Measurements from ENCODE around the gene GRAMD2A.

The GRAMD2A gene

GRCh38 chr15:72216079-72216478 is 18.5 kb upstream of the GRAMD2A start:
- DNase-seq = no peak

DNA sequence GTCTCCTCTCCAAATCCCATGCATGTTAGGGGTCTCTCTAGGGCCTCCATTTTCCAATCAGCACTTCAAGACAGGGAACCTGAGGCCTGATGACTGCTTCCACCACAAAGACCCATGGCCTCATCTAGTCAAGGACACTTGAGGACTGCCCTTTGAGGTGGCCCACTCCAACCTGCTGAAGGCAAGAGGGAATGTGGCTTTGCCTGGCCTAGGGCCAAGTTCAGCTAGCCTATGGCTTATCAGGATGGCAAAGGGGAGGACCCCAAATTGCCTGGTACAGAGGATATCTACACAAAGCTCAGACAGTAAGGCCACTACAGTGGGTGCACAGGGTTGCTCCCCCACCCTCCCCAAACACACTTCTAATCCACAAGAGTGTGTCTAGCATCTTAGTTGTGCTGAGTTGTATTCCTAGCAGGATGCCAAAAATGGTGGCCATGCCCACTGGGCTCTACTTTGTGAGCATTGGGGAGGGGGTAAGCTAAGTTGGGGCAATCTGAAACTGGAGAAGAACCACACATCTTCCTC is 10.0 kb upstream of the GRAMD2A start:
- DNase-seq = peak; percentile 18

GRCh38 chr15:72206677-72207000 is 9.1 kb upstream of the GRAMD2A start:
- DNase-seq = no peak

GRCh38 chr15:72205896-72206676 is 8.5 kb upstream of the GRAMD2A start:
- DNase-seq = no peak

GRCh38 chr15:72205273-72205672 is 7.7 kb upstream of the GRAMD2A start:
- DNase-seq = no peak

DNA sequence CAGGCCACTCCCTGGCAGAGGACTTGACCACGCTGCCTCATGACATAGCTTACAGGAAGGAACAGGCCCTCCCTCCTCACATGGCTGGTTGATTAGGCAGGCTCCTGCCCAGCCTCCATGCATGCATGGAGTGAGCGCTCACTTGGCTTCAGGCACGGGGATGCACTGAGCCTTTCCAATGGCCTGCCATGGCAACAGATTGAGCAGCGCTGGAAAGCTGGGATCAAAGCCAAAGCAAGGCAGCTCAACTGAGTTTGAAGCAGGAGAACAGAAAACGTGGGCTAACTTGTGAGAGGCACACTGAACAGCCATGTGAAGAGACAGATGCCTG is 5.9 kb upstream of the GRAMD2A start:
- peak; percentile 19 for DNase-seq

DNA sequence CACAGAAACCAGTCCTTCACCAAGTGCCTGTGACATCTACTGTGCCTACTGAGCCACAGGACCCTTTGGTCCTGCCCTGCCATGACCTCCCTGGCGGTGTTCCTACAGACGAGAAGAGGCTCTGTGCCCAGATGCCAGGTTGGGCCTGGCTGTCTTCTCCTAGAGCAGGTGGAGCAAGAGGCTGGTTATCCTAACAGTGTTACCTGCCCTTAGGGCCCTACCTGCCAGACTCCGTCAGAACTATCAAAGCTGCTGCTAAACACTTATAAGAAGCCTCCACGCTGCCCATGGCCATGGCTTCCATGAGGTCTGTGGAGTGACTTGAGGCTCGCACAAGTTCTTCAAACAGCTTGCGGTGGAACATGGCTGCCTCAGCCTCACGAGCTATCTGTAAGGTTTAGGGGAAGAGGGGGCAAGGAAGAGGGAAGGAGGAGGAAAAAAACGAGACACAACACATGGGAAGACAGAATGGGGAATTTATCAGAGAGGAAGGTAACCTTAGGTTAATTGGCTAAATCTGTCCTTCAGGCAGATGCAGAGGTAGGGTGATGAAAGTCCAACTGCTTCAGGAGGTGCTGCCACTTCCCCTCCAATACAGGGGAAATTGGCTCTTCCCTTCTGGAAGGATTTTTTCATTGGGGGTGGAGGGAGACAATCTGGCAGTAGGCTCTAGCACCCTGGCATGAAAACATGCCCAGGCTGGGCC is 5.4 kb upstream of the GRAMD2A start:
- no peak for DNase-seq

DNA sequence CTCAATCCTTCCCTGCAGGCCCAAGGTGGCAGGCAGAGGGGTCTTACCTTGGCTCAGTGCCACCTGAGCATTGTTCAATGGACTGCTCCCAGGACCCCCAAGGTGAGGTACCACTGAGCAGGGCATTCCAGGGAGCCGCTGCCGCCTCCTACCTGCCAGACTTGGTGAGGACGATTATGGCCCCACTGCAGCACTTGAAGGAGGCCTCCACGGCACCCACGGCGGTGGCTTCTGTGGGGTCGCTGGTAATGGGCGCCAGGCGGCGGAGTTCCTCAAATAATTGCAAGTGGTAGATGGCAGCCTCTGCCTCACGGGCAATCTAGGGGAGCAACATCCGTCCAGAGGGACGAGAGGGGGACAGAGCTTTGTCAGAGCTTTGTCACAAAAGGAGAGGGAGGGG is 4.7 kb upstream of the GRAMD2A start:
- DNase-seq = no peak

- peak; percentile 36 for DNase-seq
Measured at GRCh38 chr15:72201391-72201921, 3.9 kb upstream of the GRAMD2A start.

GRCh38 chr15:72200395-72201237 is 3.0 kb upstream of the GRAMD2A start:
- peak; percentile 38 for DNase-seq

DNA sequence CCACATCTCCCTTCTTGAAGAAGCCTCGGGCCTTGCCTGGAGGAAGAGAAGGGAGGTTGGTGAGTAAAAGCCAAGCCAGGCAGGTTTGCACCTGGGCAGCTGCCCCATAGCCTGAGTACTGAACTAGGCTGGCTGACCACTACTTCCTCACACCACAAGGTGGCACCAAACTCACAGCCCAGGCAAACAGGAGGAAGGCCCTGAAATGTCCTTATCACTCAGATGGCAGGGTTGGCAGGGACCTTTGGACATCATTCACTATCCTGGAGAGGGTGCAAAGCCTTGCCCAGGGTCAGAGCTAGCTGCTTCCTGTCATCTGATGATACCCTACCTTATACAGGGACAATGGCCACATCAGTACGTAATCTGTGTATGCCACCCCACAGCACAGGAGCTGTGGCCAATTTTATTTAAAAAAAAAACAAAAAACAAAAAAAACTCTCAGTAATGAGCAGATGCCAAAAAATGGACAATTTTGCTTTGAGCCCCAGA is 2.2 kb upstream of the GRAMD2A start:
- peak; percentile 95 for DNase-seq

DNA sequence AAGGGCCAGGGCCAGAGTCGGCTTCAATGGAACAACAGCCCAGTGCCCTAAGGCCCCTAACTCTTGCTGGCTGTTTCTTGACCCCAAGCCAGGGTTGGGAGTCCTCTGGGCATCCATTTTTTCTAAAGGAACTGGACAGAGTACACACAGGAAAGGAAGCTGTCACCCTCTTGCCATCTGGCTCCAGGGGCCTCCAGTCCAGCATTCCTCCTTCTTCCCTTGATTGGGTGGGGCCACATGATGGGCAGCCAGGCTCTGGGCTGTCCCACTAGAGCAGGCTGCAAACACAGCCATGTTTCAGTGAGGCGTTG is 1.6 kb upstream of the GRAMD2A start:
- no peak for DNase-seq

DNA sequence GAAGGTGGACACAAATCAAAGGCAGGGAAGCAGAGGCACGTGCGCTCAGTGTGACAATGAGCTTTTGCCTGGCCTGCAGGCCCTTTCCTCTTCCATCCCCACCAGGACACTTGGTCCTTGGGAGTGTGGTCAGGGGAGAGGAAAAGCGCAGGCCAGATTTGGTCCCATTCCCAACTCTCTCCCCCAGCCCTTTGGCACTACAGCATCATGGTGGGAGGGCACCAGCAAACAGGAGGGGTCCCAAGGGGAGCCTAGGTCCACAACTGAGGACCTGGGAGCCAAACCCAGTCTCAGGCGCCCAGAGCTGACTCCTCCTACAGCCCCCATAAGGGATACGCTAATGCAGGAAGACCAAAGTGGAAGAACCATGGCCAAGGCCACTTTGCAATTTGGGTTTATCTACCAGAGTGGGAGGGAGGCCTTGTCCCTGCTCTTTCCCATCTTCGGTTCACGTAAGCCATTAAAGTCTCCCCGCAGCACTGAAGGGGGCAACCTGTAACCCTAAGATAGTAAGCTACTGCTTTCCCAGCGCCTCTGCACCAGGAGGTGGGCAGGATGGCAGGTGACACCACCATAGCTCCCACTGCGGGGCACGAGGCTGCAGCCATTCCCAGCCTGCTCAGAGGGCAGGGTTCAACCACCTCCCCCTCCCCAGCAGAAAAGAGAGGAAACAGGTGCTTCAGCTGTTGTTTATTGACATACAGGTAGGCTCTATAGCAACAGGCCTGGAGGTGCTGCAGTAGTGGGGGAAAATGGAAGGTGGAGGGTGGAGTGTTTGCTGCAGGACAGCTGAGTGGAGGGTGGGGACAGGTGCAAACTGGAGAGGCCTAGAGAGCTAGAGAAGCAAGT is 993 bp upstream of the GRAMD2A start:
- peak; percentile 97 for DNase-seq

DNA sequence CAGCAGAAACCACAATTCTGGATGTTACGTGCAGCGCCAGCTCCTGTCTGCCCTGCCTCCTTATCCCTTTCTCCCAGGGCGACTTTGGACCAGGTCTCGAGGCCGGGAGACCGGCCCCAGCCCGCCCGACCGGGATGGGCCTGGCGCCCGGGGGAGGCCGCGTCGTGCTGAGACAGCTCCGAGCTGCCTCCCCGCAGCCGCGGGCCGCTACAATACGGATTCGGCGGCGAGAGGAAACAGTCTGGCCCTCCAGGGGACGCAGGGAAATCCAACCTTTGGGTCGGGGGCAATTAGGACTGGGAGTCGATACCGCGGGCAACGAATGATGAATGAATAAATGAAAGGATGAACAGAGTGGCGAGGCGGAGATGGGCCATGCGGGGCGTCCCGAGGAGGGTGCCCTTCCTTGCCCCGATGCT is 537 bp downstream of the GRAMD2A start:
- DNase-seq = peak; percentile 51

- peak; percentile 40 for DNase-seq
Measured at GRCh38 chr15:72196409-72197040, 1.1 kb downstream of the GRAMD2A start.

DNA sequence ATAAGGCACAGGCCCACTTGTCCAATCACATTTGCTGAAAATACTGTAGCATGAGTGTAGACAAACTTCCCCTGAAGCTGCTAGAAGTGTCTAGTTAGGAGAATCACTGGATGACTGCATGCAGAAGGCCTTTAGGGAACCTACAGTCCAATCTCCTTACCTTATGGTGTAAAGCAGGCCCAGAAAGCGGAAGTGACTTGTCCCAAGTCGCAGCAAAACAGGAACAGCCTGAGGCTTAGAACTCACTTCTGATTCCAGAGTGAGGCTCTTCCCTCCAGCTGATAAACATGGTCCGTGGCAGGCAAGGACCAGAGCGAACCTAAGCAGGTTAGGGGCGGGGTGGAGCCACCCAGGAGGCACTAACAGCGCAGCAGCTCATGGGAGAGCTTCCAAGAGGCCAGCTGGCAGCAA is 2.5 kb downstream of the GRAMD2A start:
- no peak for DNase-seq

- no peak for DNase-seq
Measured at GRCh38 chr15:72193836-72194396, 3.7 kb downstream of the GRAMD2A start.

- DNase-seq = no peak
Measured at GRCh38 chr15:72192416-72192815, 5.2 kb downstream of the GRAMD2A start.

GRCh38 chr15:72189250-72189902 is 8.2 kb downstream of the GRAMD2A start:
- DNase-seq = no peak

DNA sequence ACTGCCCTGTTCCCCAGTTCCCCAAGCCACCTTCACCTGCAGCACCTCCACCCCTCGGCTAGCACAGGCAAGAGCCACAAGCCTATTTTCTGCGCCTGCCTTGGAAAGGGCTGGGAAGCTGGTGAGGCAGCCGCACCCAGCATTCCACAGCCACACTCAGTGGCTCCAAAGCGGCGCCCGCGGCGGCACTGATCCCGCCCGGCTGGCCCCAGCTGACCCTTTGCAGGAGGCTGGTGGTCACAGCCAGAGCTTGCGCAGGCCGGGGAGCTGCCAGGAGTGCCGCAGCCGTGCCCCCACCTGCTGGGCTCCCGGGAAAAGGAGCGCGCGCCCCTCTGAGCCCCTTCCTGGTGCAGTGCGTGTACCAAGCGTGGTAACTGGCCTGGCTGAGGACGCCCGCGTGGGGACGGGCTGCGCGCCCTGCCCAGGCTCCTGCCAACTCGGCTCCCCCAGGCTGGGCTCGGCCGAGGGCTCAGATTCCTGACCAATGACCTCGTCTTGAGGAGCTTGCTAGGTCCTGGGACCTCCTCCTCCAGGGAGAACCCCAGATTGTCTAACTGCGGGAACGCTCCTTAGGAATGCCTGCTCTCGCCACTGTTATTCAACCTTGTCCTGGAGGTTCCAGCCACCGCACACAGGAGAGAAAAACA is 13.3 kb downstream of the GRAMD2A start:
- DNase-seq = no peak
